ENCODE results near the gene PGAP2. TPM values are rescaled to one million over a fixed set of nuclear protein-coding genes. Genes with fewer than 3 reads are reported as not detected.

PGAP2 gene
- total RNA-seq, 1 donor, result 15.2 TPM

DNA sequence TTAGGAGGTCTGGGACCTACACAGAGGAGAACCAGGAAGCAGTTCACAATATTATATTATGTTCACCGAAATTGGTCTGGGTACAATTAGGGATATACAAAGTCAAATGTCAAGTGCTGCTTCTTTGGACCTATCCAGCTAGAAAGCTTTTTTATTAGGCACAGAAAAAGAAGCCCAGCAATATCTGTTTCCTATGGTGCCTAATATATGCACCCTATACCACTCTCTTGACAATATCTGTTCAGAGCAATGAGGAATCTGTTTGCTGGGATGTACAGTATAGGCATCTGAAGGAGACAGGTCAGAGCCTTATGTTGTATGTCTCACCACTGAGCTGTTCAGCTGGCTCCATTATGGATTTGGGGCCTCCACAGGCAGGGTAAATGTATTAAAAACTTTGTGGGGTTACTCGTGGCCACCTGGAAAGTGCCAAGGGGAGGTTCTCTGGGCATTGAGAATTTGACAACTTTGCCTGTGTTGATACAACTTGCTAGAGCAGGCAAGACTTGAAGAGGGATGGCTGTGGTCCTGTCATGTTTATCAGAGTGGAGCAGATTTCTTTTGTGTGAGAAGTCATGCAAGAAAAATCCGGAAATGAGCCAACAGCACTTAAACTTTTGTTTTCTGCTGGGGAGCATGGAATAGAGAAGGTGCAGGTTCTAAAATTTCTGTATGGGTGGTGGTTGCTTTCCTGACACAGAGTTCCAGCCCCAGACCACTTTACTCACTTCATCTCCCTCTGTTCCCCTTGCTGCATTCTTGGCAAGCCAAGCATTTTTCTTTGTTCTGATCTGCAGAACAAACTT, 57.2 kb downstream of the PGAP2 start:
- DNase-seq (ENCODE audit: low read depth), result peak; percentile 85
- H3K4me3 ChIP-seq (ENCODE audit: low read depth, low read length), result peak overlapping the region; percentile 11
- TF ChIP-seq, protein P1, sequence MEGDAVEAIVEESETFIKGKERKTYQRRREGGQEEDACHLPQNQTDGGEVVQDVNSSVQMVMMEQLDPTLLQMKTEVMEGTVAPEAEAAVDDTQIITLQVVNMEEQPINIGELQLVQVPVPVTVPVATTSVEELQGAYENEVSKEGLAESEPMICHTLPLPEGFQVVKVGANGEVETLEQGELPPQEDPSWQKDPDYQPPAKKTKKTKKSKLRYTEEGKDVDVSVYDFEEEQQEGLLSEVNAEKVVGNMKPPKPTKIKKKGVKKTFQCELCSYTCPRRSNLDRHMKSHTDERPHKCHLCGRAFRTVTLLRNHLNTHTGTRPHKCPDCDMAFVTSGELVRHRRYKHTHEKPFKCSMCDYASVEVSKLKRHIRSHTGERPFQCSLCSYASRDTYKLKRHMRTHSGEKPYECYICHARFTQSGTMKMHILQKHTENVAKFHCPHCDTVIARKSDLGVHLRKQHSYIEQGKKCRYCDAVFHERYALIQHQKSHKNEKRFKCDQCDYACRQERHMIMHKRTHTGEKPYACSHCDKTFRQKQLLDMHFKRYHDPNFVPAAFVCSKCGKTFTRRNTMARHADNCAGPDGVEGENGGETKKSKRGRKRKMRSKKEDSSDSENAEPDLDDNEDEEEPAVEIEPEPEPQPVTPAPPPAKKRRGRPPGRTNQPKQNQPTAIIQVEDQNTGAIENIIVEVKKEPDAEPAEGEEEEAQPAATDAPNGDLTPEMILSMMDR (IDR thresholded peaks at IDR 0.05; ENCODE audit: insufficient read depth, low read length), result no peak

DNA sequence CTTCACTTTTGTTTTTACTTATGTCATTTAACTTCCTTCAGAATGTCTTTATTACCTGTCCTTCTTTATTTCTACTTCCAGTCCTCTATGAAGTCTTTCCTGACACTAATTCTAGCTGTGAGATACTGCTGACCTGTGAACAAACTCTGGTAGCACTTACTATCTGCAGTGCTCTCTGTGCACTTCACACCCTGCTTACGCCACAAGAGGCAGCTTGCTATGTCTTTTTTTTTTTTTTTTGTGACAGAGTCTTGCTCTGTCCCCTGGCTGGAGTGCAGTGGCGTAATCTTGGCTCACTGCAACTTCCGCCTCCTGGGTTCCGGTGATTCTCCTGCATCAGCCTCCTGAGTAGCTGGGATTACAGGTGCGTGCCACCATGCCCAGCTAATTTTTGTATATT, 57.8 kb downstream of the PGAP2 start:
- DNase-seq (ENCODE audit: low read depth), result no peak
- TF ChIP-seq, protein P1 (IDR thresholded peaks at IDR 0.05; ENCODE audit: insufficient read depth, low read length), result no peak
- H3K4me3 ChIP-seq (ENCODE audit: low read depth, low read length), result no peak overlapping the region

DNA sequence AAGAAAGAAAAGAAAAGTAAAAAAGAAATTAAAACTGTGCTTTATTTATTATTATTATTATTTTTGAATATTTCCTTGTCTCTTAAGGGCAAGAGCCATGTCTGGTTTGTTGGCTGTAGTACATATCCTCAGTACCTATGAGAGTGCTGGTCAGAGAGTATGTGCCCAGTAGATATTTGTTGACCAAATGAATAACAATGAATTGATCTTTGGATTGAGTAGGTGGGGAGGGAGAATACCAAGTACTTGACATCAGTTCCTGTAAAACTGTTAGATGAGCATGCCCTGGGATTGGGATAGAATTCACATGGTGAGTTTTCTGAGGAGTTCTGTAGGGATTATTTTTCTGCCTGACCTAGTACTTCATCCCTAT, 58.5 kb downstream of the PGAP2 start:
- no peak for DNase-seq (ENCODE audit: low read depth)
- H3K4me3 ChIP-seq (ENCODE audit: low read depth, low read length), result no peak overlapping the region
- TF ChIP-seq, protein P1 (IDR thresholded peaks at IDR 0.05; ENCODE audit: insufficient read depth, low read length), result no peak

DNA sequence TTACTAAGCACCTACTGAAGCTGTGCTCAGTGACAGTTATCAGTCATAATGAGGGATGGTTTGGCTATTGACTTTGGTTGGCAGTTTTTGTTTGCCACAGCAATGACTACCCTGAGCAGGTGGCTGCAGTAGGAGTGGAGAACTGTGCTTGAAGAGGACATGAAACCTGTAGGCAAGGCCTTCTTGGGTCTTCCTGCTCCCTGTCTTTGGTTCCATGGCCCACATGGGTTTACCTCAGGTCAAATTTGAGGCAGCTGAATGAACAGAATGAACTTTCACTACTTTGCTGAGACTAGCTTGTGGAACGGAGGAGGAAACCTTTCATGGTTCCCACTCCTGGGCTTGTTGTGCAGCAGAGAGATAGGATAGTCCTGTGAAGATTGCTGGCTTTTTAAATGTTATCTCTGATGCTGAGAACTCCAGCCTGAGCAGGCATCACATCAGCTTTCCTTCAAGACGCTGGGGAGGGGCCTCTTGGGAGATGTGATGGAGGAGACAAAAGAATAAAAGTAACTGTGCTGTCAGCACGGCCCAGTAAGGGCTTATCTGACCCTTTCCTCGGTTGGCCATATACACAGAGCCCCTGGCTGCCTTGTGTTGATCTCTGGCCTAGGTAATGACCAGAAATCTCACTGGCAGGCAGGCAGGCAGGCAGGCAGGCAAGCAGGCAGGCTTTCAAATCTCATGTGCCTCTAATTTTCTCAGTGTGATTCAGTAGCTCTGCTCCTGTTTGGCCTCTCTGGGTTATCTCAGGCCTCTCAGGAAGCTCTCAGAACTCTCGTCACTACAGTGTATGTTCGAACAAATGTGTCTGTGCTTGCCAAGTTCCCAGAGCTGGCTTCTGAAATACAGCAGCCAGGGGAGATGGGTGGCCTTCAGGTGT, 59.1 kb downstream of the PGAP2 start:
- no peak overlapping the region for H3K4me3 ChIP-seq (ENCODE audit: low read depth, low read length)
- peak; percentile 48 for DNase-seq (ENCODE audit: low read depth)

DNA sequence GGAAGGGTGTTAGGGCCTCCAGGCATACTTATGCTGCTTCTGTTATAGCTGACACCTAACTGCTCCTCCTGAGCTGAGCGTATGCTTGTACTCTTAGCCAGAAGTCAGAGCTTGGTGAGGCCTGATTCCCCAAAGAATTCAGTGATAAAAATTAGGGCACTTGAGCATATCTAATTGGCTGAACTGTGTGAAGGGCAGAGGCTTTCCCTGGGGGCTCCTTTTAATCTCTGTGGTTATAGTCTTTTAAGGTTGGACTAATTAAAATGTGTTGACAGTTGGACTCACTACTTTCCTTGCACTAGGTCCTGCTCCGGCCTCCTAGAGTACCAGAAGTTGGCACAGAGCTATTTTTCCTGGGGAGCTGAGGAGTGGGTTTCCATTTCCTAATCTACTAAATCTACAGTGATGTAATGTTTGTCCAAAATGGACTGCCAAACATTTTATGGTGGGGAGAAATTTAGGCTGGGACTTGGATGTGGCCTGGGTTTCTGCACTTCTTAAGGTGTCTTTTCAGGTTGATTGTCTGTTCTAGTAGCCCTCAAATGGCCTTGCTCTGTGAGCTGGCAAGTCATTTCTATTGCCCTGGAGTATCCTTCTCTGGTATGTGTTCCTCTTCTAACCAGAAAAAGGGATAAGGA, 65.5 kb downstream of the PGAP2 start:
- no peak for DNase-seq (ENCODE audit: low read depth)
- no peak overlapping the region for H3K4me3 ChIP-seq (ENCODE audit: low read depth, low read length)
- TF ChIP-seq, protein P1 (IDR thresholded peaks at IDR 0.05; ENCODE audit: insufficient read depth, low read length), result no peak

More for the DNA sequence above, 59.1 kb downstream of the PGAP2 start:
- TF ChIP-seq, protein P1 (IDR thresholded peaks at IDR 0.05; ENCODE audit: insufficient read depth, low read length), result no peak

Small RNA genes lying within 50 kb of the gene (small RNA-seq; reads per million reads assigned to genes)
- not detected for gene RNU7-50P

Other genes starting within 250 kb of the PGAP2 start
- 0.81 and 3.4 TPM in 2 replicates for gene ART5, start 166.6 kb upstream of the PGAP2 start, total RNA-seq (ENCODE audit: low replicate concordance)
- not detected in 2 replicates for gene ART1, start 163.4 kb upstream of the PGAP2 start, total RNA-seq (ENCODE audit: low replicate concordance)
- gene CHRNA10, start 137.2 kb upstream of the PGAP2 start, total RNA-seq (ENCODE audit: low replicate concordance), result 0.57 and 1.1 TPM in 2 replicates
- gene NUP98, start 11.0 kb upstream of the PGAP2 start, total RNA-seq (ENCODE audit: low replicate concordance), result 66.8 and 123 TPM in 2 replicates
- gene RHOG, start 32.4 kb downstream of the PGAP2 start, total RNA-seq (ENCODE audit: low replicate concordance), result 4.8 and 19.0 TPM in 2 replicates
- gene STIM1, start 47.1 kb downstream of the PGAP2 start, total RNA-seq (ENCODE audit: low replicate concordance), result 21.6 and 43.5 TPM in 2 replicates